Type B pancreatic cell (in vitro differentiated cells): ENCODE measurements around the gene ERO1B. TPM values are rescaled to one million over a fixed set of nuclear protein-coding genes. Genes with fewer than 3 reads are reported as not detected.

Experiments
- DNase-seq: peaks from one replicate; pipeline ENCODE4 v3.0.0; 2021; ENCODE audit warnings: mixed read lengths; ENCODE audit not compliant: unreplicated experiment; ENCODE audit errors: extremely low spot score
- H3K27ac Mint-ChIP-seq: 2 replicates; pipeline ENCODE4 v1.8.0; 2021; ENCODE audit warnings: mild to moderate bottlenecking, mixed read lengths
- H3K27me3 Mint-ChIP-seq: 2 replicates; pipeline ENCODE4 v1.8.0; 2021; ENCODE audit warnings: mixed read lengths
- H3K36me3 Mint-ChIP-seq: 2 replicates; pipeline ENCODE4 v1.8.0; 2021; ENCODE audit warnings: mixed read lengths
- H3K4me1 Mint-ChIP-seq: one replicate; pipeline ENCODE4 v1.8.0; 2021; ENCODE audit warnings: mixed read lengths; ENCODE audit not compliant: unreplicated experiment
- H3K4me3 Mint-ChIP-seq: 2 replicates; pipeline ENCODE4 v1.8.0; 2021; ENCODE audit warnings: mild to moderate bottlenecking, mixed read lengths
- H3K9me3 Mint-ChIP-seq: 2 replicates; pipeline ENCODE4 v1.8.0; 2021; ENCODE audit warnings: mixed read lengths
- total RNA-seq: library from RNA; stranded (reverse); gene quantifications from 2 replicates; pipeline ENCODE4 v1.2.1, GENCODE V29; 2021; ENCODE audit warnings: low replicate concordance
- TF ChIP-seq, protein P1 (sequence below): fragments of 200-600 bp; sonication (generic); conservative IDR thresholded peaks from 2 replicates; pipeline ENCODE4 v1.5.0; 2021; ENCODE audit warnings: antibody characterized with exemption, mild to moderate bottlenecking

The ERO1B gene
- total RNA-seq, 1 donor from 2014 or later = 33.0 TPM

GRCh38 chr1:236173174-236173767 lies 108.5 kb downstream of the ERO1B start:
- no peak overlapping the region for H3K4me3 Mint-ChIP-seq
- H3K9me3 Mint-ChIP-seq = no peaks in the 10 kb centered on the region
- H3K36me3 Mint-ChIP-seq = peaks cover 19% of the 10 kb centered on the region
- DNase-seq = no peak
- peaks cover 39% of the 10 kb centered on the region for H3K4me1 Mint-ChIP-seq
- no peak overlapping the region for H3K27ac Mint-ChIP-seq
- no peaks in the 10 kb centered on the region for H3K27me3 Mint-ChIP-seq
- TF ChIP-seq, protein P1, sequence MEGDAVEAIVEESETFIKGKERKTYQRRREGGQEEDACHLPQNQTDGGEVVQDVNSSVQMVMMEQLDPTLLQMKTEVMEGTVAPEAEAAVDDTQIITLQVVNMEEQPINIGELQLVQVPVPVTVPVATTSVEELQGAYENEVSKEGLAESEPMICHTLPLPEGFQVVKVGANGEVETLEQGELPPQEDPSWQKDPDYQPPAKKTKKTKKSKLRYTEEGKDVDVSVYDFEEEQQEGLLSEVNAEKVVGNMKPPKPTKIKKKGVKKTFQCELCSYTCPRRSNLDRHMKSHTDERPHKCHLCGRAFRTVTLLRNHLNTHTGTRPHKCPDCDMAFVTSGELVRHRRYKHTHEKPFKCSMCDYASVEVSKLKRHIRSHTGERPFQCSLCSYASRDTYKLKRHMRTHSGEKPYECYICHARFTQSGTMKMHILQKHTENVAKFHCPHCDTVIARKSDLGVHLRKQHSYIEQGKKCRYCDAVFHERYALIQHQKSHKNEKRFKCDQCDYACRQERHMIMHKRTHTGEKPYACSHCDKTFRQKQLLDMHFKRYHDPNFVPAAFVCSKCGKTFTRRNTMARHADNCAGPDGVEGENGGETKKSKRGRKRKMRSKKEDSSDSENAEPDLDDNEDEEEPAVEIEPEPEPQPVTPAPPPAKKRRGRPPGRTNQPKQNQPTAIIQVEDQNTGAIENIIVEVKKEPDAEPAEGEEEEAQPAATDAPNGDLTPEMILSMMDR = no peak

GRCh38 chr1:236172041-236172579 lies 109.6 kb downstream of the ERO1B start:
- H3K4me1 Mint-ChIP-seq = peaks cover 36% of the 10 kb centered on the region
- TF ChIP-seq, protein P1 = no peak
- no peak for DNase-seq
- H3K36me3 Mint-ChIP-seq = peaks cover 19% of the 10 kb centered on the region
- H3K4me3 Mint-ChIP-seq = no peak overlapping the region
- no peaks in the 10 kb centered on the region for H3K27me3 Mint-ChIP-seq
- H3K27ac Mint-ChIP-seq = peak overlapping the region; percentile 20
- no peaks in the 10 kb centered on the region for H3K9me3 Mint-ChIP-seq

- Mint-ChIP-seq H3K27me3 (no peaks in the 10 kb centered on the region), H3K36me3 (peaks cover 17% of the 10 kb centered on the region)
- no peak for DNase-seq
Observed at GRCh38 chr1:236168716-236169429, 112.9 kb downstream of the ERO1B start.

DNA sequence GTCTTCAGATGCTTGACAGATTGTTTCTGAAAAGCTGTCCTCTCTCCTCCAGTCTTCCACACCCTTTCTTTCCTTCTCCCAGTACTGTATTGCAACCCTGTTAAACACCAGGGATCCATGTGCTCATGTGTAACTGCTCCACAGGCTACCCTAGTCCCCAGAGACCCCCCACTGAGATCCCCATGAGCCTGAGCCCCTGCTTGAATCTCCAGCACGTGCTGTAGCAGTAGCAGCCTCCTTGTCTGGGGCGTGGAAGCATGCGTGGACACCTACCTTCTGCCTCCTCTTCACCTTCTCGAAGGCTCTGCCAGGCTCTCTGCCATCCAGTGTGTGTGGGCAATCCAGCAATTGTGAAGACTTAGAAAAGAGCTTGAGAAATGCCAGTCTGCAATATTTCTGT lies 114.2 kb downstream of the ERO1B start:
- H3K9me3 Mint-ChIP-seq = no peaks in the 10 kb centered on the region
- H3K4me3 Mint-ChIP-seq = no peak overlapping the region
- no peaks in the 10 kb centered on the region for H3K27me3 Mint-ChIP-seq
- peaks cover 23% of the 10 kb centered on the region for H3K36me3 Mint-ChIP-seq
- TF ChIP-seq, protein P1 = no peak
- peak; percentile 42 for DNase-seq
- H3K27ac Mint-ChIP-seq = no peak overlapping the region
- H3K4me1 Mint-ChIP-seq = peaks cover 9% of the 10 kb centered on the region

More at GRCh38 chr1:236168716-236169429, 112.9 kb downstream of the ERO1B start:
- Mint-ChIP-seq H3K4me3 (no peak overlapping the region), H3K4me1 (peaks cover 13% of the 10 kb centered on the region), H3K9me3 (no peaks in the 10 kb centered on the region), H3K27ac (no peak overlapping the region)
- TF ChIP-seq, protein P1 = no peak

GRCh38 chr1:236167154-236167553 lies 114.6 kb downstream of the ERO1B start:
- Mint-ChIP-seq H3K9me3 (peaks cover under 1% of the 10 kb centered on the region), H3K4me3 (no peak overlapping the region), H3K36me3 (peaks cover 23% of the 10 kb centered on the region), H3K27me3 (no peaks in the 10 kb centered on the region), H3K4me1 (peaks cover 5% of the 10 kb centered on the region), H3K27ac (no peak overlapping the region)
- TF ChIP-seq, protein P1 = no peak
- DNase-seq = no peak
